ENCODE measurements around the gene NT5DC1.

NT5DC1 gene

DNA sequence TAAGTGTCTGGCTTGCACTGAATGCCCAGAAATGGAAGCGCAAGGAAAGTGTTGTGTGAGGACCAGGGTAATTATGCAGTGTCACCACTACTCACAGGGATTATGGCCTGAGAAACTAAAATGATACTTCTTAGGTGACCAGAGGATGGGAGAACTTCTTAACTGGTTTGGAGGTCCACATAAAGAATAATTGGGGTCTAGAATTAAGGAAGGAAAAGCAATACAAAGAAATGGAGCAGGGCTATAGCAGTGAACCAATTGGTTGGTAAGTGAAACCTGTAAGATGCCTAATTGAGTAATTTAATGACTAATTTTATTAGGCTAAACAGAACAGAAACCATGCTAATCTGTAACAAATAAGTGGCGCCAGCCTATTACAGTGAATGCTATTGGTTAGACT is 147.9 kb downstream of the NT5DC1 start:
- DNase-seq, result no peak

DNA sequence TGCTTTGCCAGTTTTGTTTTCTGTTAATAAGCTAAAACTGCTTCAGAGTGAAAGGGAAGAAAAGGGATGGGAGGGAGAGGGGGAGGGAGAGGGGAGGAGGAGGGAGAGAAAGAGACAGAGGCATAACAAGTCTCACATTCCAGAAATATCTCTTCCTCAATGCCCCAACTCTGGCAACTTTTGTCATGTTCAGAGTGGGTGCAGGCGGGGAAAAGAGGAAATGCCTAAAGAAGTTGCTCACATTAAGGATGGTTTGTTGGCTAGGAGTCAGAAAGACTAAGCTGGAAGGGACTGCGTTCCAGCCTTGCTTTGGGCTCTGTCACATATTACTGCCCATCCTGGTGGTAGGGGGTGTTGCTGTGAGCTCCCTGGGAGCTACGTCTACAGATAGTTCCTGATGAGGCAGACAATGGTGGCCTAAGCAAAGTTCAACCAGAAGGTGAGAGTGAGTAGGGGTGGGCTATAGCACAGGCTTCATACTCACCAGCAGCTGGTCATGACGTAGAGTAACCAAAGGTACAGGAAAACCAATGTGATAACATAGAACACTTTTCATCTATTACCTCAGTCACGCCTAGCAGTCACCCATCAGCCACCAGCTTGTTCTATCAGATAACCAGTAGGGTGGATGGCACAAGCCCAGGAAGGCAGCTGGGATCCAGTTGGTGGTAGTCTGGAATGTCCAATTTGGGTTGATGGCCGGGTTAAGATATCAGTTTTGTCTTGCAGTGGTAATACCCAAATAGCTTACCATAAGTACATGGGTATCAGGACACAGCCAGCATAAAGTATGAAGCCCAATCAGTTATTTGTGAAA is 151.1 kb downstream of the NT5DC1 start:
- DNase-seq, result no peak

DNA sequence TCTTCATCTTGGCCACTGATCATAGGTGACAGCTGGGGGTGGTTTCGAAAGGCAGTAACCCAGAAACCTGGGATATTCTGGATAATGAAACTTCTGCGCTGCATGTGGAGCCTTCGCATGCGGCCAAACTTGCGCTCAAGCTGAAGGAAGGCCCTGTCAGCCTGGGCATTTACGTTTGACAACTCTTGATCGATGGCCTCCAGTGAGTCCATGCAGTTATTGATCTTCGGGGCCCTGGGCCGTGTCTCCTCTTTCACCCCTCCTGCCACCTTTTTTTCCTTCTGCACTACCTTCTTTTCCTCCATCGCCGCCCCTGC is 152.5 kb downstream of the NT5DC1 start:
- peak; percentile 48 for DNase-seq

DNA sequence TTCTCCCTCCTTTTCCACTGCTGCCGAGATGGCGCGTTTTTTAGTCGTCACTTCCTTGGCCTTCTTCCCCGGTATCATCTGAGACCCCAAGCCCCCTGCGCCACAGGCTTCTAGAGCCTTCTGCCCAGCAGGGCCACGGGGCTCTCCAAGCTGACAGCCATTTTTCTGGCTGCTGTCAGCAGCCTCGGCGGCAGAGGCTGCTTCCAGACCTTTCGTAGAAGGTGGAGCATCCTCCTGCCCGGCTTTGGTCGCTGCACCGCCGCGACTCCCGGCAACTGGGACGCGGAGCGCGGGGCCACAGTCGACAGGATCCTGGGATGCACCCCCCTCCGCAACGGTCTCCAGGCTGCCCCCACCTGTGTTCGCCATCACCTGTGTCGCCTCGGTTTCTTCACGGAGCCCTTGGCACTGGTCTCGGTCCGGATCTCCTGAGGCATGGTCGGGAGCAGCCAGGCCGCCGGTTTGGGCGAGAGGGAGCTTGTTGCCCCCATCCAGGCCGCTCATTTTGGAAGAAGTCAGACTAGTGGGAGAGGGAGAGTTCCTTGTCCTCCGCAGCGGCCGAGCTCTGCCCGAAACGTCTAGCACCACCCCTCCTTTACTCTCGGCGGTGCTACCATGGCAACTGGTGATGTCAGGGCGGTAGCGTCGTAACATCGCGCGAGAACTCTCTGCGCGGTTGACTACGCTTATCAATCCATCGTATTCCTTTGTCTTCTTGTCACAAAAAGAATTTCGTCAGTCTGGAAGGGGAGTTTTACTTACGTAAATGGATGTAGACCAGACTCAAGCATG is 153.0 kb downstream of the NT5DC1 start, which contains the start of gene TSPYL4:
TSS of gene TSPYL4 (minus strand) at position 571 of the 792 bp plus-strand sequence. CDS start at position 504, 67 bp downstream.
- DNase-seq, result peak; percentile 99

DNA sequence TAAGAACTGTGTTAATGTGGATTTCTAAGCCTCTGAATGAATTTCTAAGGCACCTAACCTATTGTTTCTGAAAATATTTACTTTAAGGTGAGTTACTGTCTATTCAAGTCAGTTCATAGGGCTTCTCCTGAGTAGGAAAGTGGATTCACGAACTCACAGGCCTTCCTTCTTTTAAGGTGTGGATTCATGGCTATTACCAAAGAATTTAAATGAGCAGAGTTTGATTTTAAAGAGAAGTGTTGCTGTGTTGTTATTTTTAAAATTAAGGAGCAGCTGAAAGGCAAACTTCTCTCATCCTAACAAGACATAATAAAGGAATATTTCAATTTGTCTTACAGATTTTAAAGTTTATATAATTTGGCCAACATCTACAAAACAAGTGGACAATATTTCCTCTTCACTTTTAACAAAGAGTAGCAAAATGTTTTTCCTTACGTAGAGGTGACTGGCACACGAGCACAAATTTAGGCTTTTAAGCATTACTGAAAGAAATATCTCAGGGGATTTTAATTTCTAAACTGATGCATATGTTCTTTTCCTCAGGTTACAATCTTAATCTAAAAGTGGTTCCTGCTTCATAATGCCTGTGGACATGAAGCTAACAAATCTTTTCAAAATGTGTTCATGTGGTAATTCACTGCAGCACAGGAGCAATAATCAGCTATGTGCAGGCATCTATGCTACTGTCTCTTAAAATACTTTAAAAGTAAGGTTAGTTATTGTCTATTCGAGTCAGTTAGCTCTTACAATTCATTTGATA is 153.8 kb downstream of the NT5DC1 start:
- DNase-seq, result no peak

DNA sequence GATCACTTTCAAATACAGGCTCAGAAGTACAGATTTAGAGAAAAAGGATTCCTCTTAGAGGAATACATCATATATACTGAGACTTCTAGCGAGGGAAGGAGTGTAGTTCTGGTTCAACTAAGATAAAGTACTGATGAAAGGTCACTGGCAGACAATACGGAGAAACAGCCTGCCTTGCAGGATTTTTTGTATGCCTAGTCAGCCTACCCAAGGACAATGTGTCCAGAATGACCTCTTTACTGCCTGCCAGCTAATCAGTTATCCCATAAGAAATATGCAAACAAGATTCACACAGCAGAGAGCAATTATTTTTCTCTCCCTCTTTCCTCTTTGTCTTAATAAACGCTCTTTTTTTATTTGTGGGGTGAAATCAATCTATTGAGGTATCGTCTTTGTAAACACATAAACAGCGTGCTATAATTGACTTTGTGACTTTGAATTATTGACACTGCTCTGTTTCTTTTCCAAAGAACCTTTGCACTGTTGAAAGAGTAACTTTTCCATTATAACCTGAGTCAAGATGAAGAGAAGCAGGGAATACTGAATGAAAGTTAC is 154.7 kb downstream of the NT5DC1 start:
- no peak for DNase-seq

DNA sequence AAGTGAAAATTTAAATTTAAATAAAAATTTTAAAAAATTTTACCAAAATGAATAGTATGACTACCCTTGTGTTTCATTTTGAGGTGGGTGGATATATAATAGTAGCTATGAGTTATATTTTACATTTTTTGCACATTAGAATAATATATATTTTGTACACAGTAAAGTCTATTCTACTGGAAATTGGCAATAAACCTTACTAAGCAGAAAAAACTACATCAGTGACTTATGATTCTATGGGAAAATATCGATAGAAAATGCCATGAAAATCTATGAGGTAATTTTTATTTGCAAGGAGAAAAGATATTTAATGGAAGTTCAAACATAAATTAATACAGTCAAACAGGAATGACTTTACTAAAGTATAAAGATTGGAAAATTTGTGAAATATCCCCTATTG is 156.0 kb downstream of the NT5DC1 start:
- DNase-seq, result no peak

DNA sequence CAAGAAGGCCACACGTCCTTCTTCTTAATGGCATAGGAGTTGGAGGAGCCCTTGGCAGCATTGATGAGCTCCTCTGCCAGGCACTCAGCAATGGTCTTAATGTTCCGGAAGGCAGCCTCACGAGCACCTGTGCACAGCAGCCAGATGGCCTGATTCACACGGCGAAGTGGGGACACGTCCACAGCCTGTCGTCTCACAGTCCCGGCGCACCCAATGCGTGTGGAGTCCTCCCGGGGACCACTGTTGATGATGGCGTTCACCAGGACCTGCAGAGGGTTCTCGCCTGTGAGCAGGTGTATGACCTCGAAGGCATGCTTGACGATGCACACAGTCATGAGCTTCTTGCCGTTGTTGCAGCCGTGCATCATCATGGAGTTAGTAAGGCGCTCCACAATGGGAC is 157.9 kb downstream of the NT5DC1 start:
- DNase-seq, result no peak

DNA sequence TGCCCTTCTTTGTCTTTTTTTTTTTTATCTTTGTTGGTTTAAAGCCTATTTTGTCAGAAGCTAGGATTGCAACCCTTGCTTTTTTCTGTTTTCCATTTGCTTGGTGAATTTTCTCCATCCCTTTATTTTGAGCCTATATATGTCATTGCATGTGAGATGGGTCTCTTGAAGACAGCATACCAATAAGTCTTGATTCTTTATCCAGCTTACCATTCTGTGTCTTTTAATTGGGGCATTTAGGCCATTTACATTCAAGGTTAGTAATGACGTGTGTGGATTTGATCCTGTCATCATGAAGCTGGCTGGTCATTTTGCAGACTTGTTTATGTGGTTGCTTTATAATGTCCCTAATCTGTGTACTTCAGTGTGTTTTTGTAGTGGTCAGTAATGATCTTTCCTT is 162.7 kb downstream of the NT5DC1 start:
- no peak for DNase-seq

DNA sequence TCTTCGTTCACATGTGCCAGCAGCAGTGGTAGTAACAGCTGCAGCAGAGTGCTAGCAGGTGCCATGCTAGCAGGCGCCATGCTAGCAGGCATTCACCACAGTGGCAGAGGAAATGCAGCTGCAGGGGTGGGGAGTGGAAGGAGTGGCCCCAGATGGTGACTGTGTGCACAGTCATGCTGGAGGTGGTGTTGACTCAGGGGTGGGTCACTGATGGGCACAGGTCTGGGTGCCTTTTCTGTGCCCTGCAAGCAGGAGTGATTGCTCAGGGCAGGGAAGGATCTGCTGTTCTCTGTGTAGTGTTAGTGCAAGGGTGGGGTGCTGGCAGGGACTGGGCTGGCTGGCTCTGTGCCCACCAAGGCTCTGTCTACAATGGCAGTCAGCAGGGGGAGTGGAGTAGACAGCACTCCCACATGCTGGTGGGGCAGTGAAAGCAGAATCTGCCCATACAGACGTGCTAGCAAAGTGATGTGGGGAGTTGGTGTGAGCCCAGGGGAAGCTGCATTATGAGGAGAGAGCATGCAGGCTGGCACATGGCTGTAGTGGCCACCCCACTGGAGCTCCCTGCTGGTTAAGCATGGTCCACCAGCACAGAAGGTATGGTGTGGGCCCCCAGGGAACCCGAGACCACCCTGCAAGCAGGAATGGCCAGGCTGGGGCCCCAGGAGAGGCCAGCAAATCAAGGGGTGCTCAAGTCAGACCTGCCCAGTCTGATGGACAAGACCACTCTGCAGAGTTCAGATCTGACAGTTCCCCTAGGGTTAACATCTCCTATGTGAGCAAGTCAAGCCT is 164.6 kb downstream of the NT5DC1 start:
- peak; percentile 66 for DNase-seq

DNA sequence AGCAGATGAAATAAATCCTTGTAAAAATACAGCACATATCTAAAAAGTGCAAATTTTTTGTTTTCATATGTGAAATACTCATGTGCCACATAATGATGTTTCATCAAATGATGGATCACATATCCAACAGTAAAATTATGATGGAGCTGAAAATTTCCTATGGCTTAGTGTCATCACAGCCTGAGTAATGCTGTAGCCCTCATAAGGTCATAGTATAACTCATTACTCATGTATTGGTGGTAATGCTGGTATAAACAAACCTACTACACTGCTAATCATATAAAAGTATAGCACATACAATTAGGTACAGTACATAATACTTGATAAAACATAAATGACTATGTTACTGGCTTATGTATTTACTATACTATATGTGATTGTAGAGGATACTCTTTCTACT is 166.2 kb downstream of the NT5DC1 start:
- no peak for DNase-seq

DNA sequence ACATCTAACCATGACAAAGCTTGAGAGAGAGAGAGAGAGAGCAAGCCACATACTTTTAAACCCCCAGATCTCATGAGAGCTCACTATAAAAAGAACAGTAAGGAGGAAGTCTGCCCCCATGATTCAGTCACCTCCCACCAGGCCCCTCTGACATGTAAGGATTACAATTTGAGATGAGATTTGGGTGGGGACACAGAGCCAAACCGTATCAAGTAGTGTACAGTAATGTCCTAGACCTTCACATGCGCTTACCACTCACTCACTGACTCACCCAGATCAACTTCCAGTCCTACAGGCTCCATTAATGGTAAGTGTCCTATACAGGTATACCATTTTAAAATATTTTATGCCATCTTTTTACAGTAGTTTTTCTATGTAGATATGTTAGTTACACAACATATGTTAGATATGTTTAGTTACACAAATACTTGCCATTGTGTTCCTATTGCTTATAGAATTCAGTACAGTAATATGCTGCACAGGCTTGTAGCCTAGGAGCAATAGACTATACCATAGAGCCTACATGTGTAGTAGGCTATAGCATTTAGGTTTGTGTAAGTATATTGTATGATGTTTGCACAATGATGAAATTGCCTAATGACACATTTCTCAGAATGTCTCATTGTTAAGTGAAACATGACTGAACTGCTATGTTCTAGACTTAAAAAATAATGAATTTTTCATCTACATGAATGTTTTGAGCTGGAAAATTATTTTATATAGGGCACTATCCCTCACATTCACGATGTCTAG is 167.4 kb downstream of the NT5DC1 start:
- DNase-seq, result no peak

DNA sequence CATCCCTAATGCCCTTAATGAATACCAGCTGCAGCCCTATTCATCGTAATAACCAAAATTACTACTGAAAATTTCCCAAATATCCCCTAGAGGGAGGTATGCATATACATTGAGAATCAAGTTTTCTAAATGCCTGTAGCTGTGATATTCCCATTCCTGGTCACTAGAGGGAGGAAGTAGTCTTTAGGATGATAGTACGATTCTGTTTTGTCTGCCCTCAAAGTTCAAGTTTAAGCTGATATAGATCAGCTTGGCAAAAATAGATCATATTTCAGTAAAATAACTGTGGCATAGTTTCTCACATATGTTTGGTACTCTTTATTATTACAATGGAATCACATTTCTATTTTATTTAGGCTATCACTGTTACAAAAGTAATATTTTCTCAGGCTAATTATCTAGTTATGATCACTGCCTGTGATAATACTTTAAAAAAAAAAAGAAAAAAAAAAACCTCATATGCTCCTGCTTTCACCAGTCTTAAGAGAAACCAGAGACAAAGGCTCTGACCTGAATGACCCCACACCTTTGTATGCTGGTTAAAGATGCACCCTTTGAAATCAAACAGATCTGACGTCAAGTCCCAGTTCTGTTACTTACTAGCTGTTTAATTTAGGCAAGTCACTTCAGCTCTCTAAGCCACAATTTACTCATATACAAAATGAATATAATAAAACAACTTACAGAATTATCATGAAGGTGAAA is 168.1 kb downstream of the NT5DC1 start:
- DNase-seq, result peak; percentile 67

DNA sequence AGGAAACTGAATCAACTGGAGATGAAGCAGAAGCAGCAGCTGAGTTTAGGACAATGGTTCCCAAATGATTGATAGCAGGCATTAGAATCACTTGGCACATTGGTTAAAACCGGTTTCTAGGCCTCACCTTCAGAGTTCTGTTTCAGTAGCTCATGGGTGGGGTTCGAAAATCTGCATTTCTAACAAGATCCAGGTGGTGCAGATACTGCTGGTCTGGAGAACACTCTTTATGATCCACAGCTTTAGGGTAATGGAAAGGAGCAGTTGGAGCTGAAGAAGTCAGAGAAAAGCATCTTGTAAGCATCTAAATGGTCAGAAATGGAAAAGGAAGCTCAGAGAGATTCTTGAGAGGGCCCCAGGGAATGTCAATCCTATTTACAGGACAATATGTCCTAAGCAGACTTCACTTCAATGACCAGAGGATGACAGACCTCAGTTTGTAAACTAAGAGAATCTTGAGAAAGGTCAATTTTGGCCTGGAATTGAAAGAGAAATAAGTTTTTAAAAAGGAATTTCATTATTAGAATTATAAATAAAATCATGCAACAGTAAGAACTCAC is 170.6 kb downstream of the NT5DC1 start:
- no peak for DNase-seq

DNA sequence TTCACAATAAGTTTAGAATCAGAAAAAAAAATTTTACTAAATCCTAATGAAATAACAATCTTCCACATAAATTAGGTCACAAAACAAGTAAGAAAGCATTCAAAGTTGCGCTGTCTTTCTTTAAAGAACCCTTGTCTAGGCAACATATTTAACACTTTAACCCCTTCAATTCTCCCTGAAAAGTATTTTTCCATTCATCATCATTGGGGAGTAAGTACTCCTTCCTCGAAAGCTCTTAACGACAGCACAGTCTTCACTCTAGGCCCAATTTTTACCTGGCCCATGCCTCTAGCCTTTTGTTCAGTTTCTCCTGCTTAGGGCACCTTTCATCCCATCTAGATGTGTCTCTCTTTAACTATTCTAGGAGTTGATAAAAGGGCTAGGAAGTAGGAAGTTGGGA is 176.5 kb downstream of the NT5DC1 start:
- DNase-seq, result no peak

DNA sequence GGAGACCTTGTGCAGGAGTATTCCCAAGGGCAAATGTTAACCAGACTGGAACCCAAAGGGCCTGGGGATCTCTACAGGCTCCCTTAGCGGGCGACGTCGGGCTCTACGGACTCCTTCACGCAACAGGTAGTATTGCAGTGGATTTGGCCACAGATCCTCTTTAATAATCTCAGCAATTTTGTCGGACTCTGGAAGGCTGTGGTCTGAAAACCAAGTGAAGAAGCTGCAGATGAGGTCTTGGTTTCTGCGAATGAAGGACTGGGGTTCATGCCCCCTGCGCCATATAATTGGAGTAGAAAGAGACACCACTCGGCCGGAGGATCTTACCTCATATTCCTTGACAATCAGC is 177.8 kb downstream of the NT5DC1 start:
- no peak for DNase-seq

DNA sequence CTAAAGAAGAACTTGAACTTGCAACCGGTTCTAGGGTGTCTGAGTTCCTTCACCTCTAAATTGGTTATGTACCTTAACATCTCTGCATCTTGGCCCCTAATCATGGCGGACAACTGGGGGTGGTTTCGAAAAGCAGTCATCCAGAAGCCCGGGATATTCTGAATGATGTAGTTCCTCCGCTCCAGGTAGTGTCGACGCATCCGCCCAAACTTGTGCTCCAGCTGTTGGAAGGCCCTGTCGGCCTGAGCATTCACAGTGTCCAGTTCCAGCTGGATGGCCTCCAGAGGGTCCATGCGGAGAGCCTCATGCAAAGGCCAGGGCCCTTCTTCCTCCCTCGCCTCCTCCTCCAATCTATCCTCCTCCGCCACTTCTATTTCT is 178.2 kb downstream of the NT5DC1 start:
- DNase-seq, result no peak

DNA sequence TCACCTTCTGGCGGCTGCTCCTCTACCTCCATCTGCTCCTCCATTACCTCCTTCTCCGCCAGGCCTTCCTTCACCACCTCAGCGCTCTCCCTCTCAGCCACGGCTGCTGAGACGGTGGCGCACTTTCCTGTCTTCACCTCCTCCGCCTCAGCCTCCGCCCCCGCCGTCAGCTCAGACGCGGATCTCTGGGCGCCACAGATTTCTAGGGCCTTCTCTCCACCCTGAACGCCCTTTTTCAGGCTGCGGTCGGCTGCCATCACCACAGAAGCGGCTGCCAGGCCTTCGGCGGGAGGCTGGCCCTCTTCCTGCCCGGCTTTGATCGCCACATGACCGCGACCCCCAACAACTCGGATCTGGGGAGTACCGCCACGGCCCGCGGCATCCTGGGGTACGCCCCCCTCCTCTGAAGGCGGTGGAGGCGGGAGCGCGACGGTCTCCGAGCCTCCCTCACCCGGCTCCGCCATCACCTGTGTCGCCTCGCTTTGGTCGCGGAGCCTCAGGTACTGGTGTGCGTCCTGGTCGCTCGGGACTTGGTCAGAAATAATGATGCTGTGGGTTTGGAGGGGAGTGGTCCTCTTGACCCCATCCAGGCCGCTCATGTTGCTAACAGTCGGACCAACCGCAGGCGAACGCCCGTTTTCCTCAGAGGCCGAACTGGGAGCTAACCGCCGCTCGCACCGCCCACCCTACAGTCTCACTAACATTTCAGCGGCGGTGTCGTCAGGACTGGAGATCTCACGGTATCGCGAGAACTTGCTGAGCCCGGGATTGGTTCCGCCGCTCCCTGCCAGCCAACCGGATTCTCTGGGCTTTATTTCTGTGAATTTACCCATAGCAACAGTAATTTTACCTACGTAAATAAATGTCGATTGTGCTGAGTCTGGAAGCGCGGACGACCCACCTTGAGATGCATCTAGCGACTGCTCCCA is 178.8 kb downstream of the NT5DC1 start, which contains the start of gene TSPYL1:
TSS of gene TSPYL1 (minus strand) at position 699 of the 929 bp plus-strand sequence. CDS start at position 599, 100 bp downstream.
- peak; percentile 99 for DNase-seq

DNA sequence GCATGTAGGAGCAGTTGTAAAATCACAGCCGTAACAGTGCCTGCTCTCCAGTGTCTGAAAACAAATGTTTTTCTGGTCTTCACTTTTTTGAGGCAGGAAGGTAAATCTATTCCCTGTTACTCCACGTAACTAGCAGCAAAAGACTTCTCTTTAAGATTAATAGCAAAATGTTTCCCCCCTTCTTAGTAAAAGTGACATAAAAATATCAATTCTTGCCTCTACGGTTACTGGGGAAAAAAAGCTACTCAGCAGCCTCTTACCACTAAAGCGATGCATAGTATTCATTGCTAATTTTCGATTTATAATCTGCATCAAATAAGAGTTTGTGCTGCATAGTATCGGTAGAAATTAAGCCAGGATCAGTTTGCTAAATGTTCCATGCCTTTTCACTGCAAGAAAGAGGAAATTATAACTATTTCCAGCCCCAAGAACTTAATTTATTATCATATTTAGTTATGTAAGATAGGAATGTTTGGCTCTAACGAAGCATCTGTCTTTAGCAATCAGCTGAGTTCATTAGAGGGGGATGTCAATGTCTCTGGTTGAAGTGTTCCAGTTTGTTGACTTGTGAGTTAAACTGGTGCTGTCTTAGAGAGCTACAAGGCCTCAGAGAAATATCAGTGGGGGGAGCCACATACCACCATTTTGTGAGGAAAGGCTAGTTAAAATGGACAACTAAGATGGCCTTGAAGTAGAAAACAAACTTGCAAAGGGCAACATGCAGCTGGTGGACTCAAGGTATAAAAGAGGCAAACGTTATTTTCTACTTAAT is 179.7 kb downstream of the NT5DC1 start:
- no peak for DNase-seq
